Measurements from ENCODE around the gene HSPBAP1. TPM values are rescaled to one million over a fixed set of nuclear protein-coding genes. Genes with fewer than 3 reads are reported as not detected.

HSPBAP1 gene
- total RNA-seq, 2 donors from 2014 or later: 4.1 to 9.3 TPM

DNA sequence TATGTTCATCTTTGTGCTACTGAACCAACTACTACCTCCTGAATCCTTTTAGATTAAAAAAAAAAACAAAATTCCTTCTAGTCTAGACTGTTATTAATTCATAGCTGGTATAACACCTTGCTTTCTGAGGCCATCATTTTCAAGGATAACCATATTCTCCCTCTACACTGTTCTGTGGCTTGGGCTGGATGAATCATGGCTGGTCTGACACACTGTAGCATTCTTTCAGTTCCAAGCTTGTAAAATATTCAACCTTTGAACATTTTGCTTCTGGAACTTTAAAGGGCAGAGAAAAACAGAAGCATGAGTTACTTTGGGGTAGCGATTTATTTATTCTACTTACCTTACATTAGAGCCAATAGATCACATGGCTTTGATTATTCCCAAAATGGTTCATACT, 7.6 kb downstream of the HSPBAP1 start:
- H3K27ac ChIP-seq: no peak overlapping the region
- no peaks in the 10 kb centered on the region for H3K36me3 ChIP-seq
- H3K9me3 ChIP-seq: no peaks in the 10 kb centered on the region
- no peaks in the 10 kb centered on the region for H3K4me1 ChIP-seq (replicated peaks)
- no peaks in the 10 kb centered on the region for H3K27me3 ChIP-seq (replicated peaks; ENCODE audit: insufficient read depth)
- 33% methylated on average over 1 of the region's 1 CpG for WGBS
- intact Hi-C loops (cut with DNase I): no loop called here
- TF ChIP-seq, protein P1, sequence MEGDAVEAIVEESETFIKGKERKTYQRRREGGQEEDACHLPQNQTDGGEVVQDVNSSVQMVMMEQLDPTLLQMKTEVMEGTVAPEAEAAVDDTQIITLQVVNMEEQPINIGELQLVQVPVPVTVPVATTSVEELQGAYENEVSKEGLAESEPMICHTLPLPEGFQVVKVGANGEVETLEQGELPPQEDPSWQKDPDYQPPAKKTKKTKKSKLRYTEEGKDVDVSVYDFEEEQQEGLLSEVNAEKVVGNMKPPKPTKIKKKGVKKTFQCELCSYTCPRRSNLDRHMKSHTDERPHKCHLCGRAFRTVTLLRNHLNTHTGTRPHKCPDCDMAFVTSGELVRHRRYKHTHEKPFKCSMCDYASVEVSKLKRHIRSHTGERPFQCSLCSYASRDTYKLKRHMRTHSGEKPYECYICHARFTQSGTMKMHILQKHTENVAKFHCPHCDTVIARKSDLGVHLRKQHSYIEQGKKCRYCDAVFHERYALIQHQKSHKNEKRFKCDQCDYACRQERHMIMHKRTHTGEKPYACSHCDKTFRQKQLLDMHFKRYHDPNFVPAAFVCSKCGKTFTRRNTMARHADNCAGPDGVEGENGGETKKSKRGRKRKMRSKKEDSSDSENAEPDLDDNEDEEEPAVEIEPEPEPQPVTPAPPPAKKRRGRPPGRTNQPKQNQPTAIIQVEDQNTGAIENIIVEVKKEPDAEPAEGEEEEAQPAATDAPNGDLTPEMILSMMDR (IDR thresholded peaks at IDR 0.05): no peak
- TF ChIP-seq POLR2AphosphoS5 (IDR thresholded peaks at IDR 0.05) (no peak), POLR2A (IDR thresholded peaks at IDR 0.05) (no peak)
- H3K4me3 ChIP-seq: no peak overlapping the region
- DNase-seq (ENCODE audit: low spot score): no peak

DNA sequence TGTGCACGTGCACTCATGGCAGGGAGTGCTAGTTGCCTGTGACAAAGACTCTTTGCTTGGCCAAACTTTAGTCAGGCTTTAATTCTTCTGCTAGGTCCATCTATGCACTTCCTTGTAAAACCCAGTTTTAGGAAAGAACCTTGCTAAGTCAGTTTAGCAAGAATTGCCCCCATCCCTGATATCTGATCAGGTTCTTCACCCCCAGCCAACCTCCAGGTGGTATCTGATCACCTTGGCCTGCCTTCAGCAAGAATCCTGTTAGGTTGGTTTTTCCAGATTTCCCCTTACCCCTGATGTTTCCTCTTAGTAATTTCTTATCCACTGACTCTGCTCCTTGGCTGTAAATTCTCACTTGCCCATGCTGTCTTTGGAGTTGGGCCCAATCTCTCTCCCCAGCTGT, 8.4 kb downstream of the HSPBAP1 start:
- H3K9me3 ChIP-seq: no peaks in the 10 kb centered on the region
- H3K27ac ChIP-seq: no peak overlapping the region
- intact Hi-C loops (cut with DNase I): no loop called here
- no peaks in the 10 kb centered on the region for H3K36me3 ChIP-seq
- no peak for TF ChIP-seq POLR2AphosphoS5 (IDR thresholded peaks at IDR 0.05)
- TF ChIP-seq, protein P1 (IDR thresholded peaks at IDR 0.05): no peak
- TF ChIP-seq POLR2A (IDR thresholded peaks at IDR 0.05): no peak
- no peak overlapping the region for H3K4me3 ChIP-seq
- WGBS: 77% methylated on average over 1 of the region's 1 CpG
- no peaks in the 10 kb centered on the region for H3K4me1 ChIP-seq (replicated peaks)
- no peak for DNase-seq (ENCODE audit: low spot score)
- no peaks in the 10 kb centered on the region for H3K27me3 ChIP-seq (replicated peaks; ENCODE audit: insufficient read depth)

DNA sequence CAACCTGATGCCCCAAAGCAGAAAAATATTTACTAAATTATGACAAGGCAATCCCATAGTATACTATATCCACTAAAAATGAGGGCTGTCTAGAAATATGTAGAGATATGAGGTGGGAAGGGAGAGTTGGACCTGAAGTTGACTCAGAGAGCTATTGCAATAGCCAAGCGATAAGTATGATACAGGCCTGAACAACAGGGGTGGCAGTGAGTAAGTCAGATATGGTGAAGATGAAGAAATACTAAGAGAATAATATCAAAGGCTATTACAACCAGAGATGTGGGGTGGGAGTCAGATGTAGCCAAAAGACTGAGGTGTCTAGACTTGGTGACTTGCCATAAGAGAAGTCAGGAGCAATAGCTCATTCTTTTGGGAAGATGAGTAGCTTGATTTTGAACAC, 9.2 kb downstream of the HSPBAP1 start:
- H3K27ac ChIP-seq: no peak overlapping the region
- no peaks in the 10 kb centered on the region for H3K27me3 ChIP-seq (replicated peaks; ENCODE audit: insufficient read depth)
- no peak for TF ChIP-seq POLR2A (IDR thresholded peaks at IDR 0.05)
- no peak for TF ChIP-seq POLR2AphosphoS5 (IDR thresholded peaks at IDR 0.05)
- TF ChIP-seq, protein P1 (IDR thresholded peaks at IDR 0.05): no peak
- DNase-seq (ENCODE audit: low spot score): no peak
- WGBS: 96% methylated on average over 1 of the region's 1 CpG
- no peaks in the 10 kb centered on the region for H3K36me3 ChIP-seq
- H3K4me1 ChIP-seq (replicated peaks): no peaks in the 10 kb centered on the region
- H3K4me3 ChIP-seq: no peak overlapping the region
- no peaks in the 10 kb centered on the region for H3K9me3 ChIP-seq
- intact Hi-C loops (cut with DNase I): no loop called here

DNA sequence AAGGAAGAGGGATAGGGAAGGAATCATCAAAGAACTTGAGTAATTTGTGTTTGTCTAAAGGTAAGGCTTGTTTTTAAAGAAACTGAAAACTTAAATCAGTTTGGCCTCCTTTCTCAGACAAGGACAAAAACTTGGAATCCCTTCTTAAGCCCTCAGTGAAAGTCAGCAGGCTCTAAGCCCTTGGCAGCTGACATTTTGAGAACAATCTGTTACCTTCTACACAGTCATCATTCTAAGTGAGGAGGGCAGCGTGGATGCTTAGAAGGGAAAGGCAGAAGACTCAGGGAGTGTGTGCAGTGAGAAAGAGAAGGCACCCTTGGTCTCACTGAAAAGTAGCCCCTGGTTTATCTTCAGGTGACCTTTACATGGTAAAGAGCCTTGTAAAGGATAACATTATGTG, 10.8 kb downstream of the HSPBAP1 start:
- Histone ChIP-seq H3K4me1 (replicated peaks) (no peaks in the 10 kb centered on the region), H3K36me3 (no peaks in the 10 kb centered on the region), H3K27me3 (replicated peaks; ENCODE audit: insufficient read depth) (no peaks in the 10 kb centered on the region), H3K27ac (no peak overlapping the region), H3K4me3 (no peak overlapping the region), H3K9me3 (no peaks in the 10 kb centered on the region)
- DNase-seq (ENCODE audit: low spot score): no peak
- TF ChIP-seq, protein P1 (IDR thresholded peaks at IDR 0.05): no peak
- intact Hi-C loops (cut with DNase I): no loop called here
- WGBS: 80% methylated on average over 1 of the region's 1 CpG

DNA sequence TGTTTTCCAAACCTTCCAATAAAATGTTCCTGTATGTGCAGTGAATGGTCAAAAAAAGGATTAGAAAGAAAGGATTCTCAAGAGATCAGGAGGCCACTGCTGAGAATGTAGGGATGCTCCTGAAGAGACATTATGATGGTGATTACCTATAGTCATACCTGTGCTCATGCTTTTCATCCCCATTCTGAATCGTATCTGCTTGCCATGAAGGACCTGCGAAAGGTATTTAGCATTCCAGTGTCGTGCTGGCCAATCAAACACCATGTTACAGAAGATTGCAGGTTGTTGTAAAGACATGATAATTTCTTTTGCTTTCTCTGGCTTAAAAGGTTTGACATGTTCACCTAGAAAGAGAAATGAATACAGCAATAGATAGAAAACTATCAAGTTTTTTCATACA, 16.1 kb downstream of the HSPBAP1 start:
- intact Hi-C loops (cut with DNase I): no loop called here
- Histone ChIP-seq H3K27ac (no peak overlapping the region), H3K4me3 (no peak overlapping the region), H3K36me3 (no peaks in the 10 kb centered on the region), H3K9me3 (no peaks in the 10 kb centered on the region), H3K4me1 (replicated peaks) (no peaks in the 10 kb centered on the region), H3K27me3 (replicated peaks; ENCODE audit: insufficient read depth) (no peaks in the 10 kb centered on the region)
- TF ChIP-seq, protein P1 (IDR thresholded peaks at IDR 0.05): no peak
- no peak for TF ChIP-seq POLR2A (IDR thresholded peaks at IDR 0.05)
- no peak for TF ChIP-seq POLR2AphosphoS5 (IDR thresholded peaks at IDR 0.05)
- WGBS: 68% methylated on average over 3 of the region's 3 CpGs
- no peak for DNase-seq (ENCODE audit: low spot score)
